Astrocyte (in vitro differentiated cells and primary cell): ENCODE results near the gene IFITM5. TPM values are rescaled to one million over a fixed set of nuclear protein-coding genes. Genes with fewer than 3 reads are reported as not detected.
A peak's percentile ranks its signal among the peaks of the same experiment; 100 is the strongest.
"Not testable (repeated sequence)": the region's sequence is repeated elsewhere in the genome, so short reads cannot be mapped to it uniquely, and the experiment has no call there.

Experiments
- DNase-seq: peaks from one replicate; pipeline ENCODE4 v3.0.0-alpha.2; 2010; ENCODE audit warnings: low read depth
- FAIRE-seq: peaks from 2 replicates; lab custom pipeline; 2011; peaks lifted over from hg19 to GRCh38; lab: Jason Lieb, UNC
- H2AFZ ChIP-seq: 2 replicates; pipeline ENCODE4 v1.6.0; 2012; ENCODE audit warnings: low read depth, low read length, inconsistent platforms
- H3K27ac ChIP-seq: 2 replicates; pipeline ENCODE4 v1.5.1; 2011; ENCODE audit warnings: low read depth, low read length, inconsistent platforms
- H3K27me3 ChIP-seq: 2 replicates; pipeline ENCODE4 v1.6.0; 2011; ENCODE audit warnings: low read length, inconsistent platforms; ENCODE audit not compliant: insufficient read depth
- H3K36me3 ChIP-seq: 2 replicates; pipeline ENCODE4 v1.5.1; 2011; ENCODE audit warnings: low read length, inconsistent platforms; ENCODE audit not compliant: insufficient read depth
- H3K4me1 ChIP-seq: 2 replicates; pipeline ENCODE4 v1.5.1; 2011; ENCODE audit warnings: low read length, inconsistent platforms; ENCODE audit not compliant: insufficient read depth
- H3K4me2 ChIP-seq: 2 replicates; pipeline ENCODE4 v1.6.0; 2012; ENCODE audit warnings: low read length, inconsistent platforms
- H3K4me3 ChIP-seq: 2 replicates; pipeline ENCODE4 v1.5.1; 2011; ENCODE audit warnings: low read depth, mild to moderate bottlenecking, low read length, inconsistent platforms; ENCODE audit not compliant: insufficient read depth
- H3K79me2 ChIP-seq: 2 replicates; pipeline ENCODE4 v1.6.0; 2012; ENCODE audit warnings: mild to moderate bottlenecking, low read length, inconsistent platforms; ENCODE audit not compliant: insufficient read depth
- H3K9ac ChIP-seq: 2 replicates; pipeline ENCODE4 v1.6.0; 2012; ENCODE audit warnings: mild to moderate bottlenecking, low read length, inconsistent platforms
- H3K9me3 ChIP-seq: 2 replicates; pipeline ENCODE4 v1.5.1; 2012; ENCODE audit warnings: low read depth, mild to moderate bottlenecking, low read length, inconsistent platforms; ENCODE audit not compliant: insufficient read depth
- H4K20me1 ChIP-seq: 2 replicates; pipeline ENCODE4 v1.6.0; 2012; ENCODE audit warnings: low read length, inconsistent platforms; ENCODE audit not compliant: insufficient read depth
- H3K27ac Mint-ChIP-seq: one replicate; pipeline ENCODE4 v1.8.0; 2021; ENCODE audit warnings: mild to moderate bottlenecking, mixed read lengths; ENCODE audit not compliant: unreplicated experiment
- H3K27me3 Mint-ChIP-seq: one replicate; pipeline ENCODE4 v1.8.0; 2021; ENCODE audit warnings: low read depth, mixed read lengths; ENCODE audit not compliant: unreplicated experiment
- H3K36me3 Mint-ChIP-seq: one replicate; pipeline ENCODE4 v1.8.0; 2021; ENCODE audit warnings: low read depth, mixed read lengths; ENCODE audit not compliant: unreplicated experiment
- H3K4me1 Mint-ChIP-seq: one replicate; pipeline ENCODE4 v1.8.0; 2021; ENCODE audit warnings: low read depth, mixed read lengths; ENCODE audit not compliant: unreplicated experiment
- H3K4me3 Mint-ChIP-seq: one replicate; pipeline ENCODE4 v1.8.0; 2021; ENCODE audit warnings: mild to moderate bottlenecking, moderate library complexity, mixed read lengths; ENCODE audit not compliant: unreplicated experiment
- H3K9me3 Mint-ChIP-seq: one replicate; pipeline ENCODE4 v1.8.0; 2021; ENCODE audit warnings: mild to moderate bottlenecking, mixed read lengths; ENCODE audit not compliant: unreplicated experiment
- CTCF ChIP-seq: IDR thresholded peaks from 2 replicates; pipeline ENCODE4 v1.5.1; 2011; ENCODE audit warnings: low read depth, mild to moderate bottlenecking, inconsistent platforms, low read length, moderate library complexity; ENCODE audit not compliant: insufficient read depth
- EZH2 ChIP-seq: IDR thresholded peaks from 2 replicates; pipeline ENCODE4 v1.6.1; 2012; ENCODE audit warnings: mild to moderate bottlenecking, low read length, inconsistent platforms; ENCODE audit not compliant: insufficient read depth
- total RNA-seq: library from RNA; stranded (reverse); gene quantifications from 2 replicates; pipeline ENCODE4 v1.2.1, GENCODE V29; 2021

Gene IFITM5
- total RNA-seq, 1 donor from 2014 or later: not detected

GRCh38 chr11:288478-289397 is 10.6 kb downstream of the IFITM5 start, which contains the start of gene PGGHG:
TSS of gene PGGHG (plus strand) at chr11:289126. CDS start at chr11:289817, 691 bp downstream.
- peaks cover 6% of the 10 kb centered on the region for H3K4me1 ChIP-seq
- Mint-ChIP-seq H3K9me3 (no peaks in the 10 kb centered on the region), H3K27ac (no peak within 1 kb of the TSS), H3K4me1 (no peaks in the 10 kb centered on the region), H3K36me3 (peaks cover 1% of the 10 kb centered on the region), H3K4me3 (peak within 1 kb of the TSS; percentile 81), H3K27me3 (peaks cover 29% of the 10 kb centered on the region)
- FAIRE-seq (no peak), DNase-seq (no peak)
- H2AFZ ChIP-seq: peak within 1 kb of the TSS; percentile 86
- no peaks in the 10 kb centered on the region for H4K20me1 ChIP-seq
- TF ChIP-seq EZH2: peak; percentile 76
- TF ChIP-seq CTCF: no peak
- H3K9ac ChIP-seq: peak within 1 kb of the TSS; percentile 61
- H3K4me2 ChIP-seq: peak within 1 kb of the TSS; percentile 90
- H3K79me2 ChIP-seq: no peaks in the 10 kb centered on the region
- H3K27me3 ChIP-seq: peaks cover 15% of the 10 kb centered on the region
- H3K4me3 ChIP-seq: peak within 1 kb of the TSS; percentile 57
- no peaks in the 10 kb centered on the region for H3K36me3 ChIP-seq
- H3K27ac ChIP-seq: no peak within 1 kb of the TSS
- H3K9me3 ChIP-seq: no peaks in the 10 kb centered on the region

GRCh38 chr11:287821-288477 is 11.4 kb downstream of the IFITM5 start:
- Histone ChIP-seq H3K4me2 (peak overlapping the region; percentile 90), H3K9ac (peak overlapping the region; percentile 61), H3K79me2 (no peaks in the 10 kb centered on the region), H2AFZ (peak overlapping the region; percentile 86), H3K36me3 (no peaks in the 10 kb centered on the region), H3K4me3 (peak overlapping the region; percentile 57), H3K4me1 (peaks cover 6% of the 10 kb centered on the region), H3K9me3 (no peaks in the 10 kb centered on the region), H3K27ac (no peak overlapping the region), H3K27me3 (peaks cover 16% of the 10 kb centered on the region), H4K20me1 (no peaks in the 10 kb centered on the region)
- Mint-ChIP-seq H3K27me3 (peaks cover 35% of the 10 kb centered on the region), H3K36me3 (peaks cover 5% of the 10 kb centered on the region), H3K4me1 (no peaks in the 10 kb centered on the region), H3K4me3 (peak overlapping the region; percentile 78), H3K9me3 (no peaks in the 10 kb centered on the region), H3K27ac (no peak overlapping the region)
- DNase-seq (no peak), FAIRE-seq (no peak)
- TF ChIP-seq CTCF (no peak), EZH2 (no peak)

- Mint-ChIP-seq H3K4me3 (peak overlapping the region; percentile 73), H3K27me3 (peaks cover 43% of the 10 kb centered on the region)
- H3K27me3 ChIP-seq: peaks cover 23% of the 10 kb centered on the region
Measured at GRCh38 chr11:286977-287820, 12.1 kb downstream of the IFITM5 start.

More at GRCh38 chr11:286977-287820, 12.1 kb downstream of the IFITM5 start:
- H3K27ac ChIP-seq, H4K20me1 ChIP-seq, H3K4me1 Mint-ChIP-seq, H3K9ac ChIP-seq, H3K9me3 Mint-ChIP-seq, FAIRE-seq, H3K36me3 Mint-ChIP-seq, H3K4me2 ChIP-seq, H3K4me1 ChIP-seq, H3K36me3 ChIP-seq, H2AFZ ChIP-seq, DNase-seq, H3K9me3 ChIP-seq, H3K79me2 ChIP-seq, H3K27ac Mint-ChIP-seq, H3K4me3 ChIP-seq: not testable (repeated sequence)
